Ishikawa (cell line): ENCODE results near the gene EPHB1.

Source experiments
- CEBPB ChIP-seq: IDR thresholded peaks from 2 replicates; pipeline ENCODE4 v1.6.1; 2012
- CREB1 ChIP-seq: IDR thresholded peaks from 2 replicates; pipeline ENCODE4 v1.6.1; 2012; ENCODE audit warnings: low read depth
- EGR1 ChIP-seq: IDR thresholded peaks from 2 replicates; pipeline ENCODE4 v1.6.1; 2012
- EP300 ChIP-seq: IDR thresholded peaks from 2 replicates; pipeline ENCODE4 v1.6.1; 2012; ENCODE audit warnings: borderline replicate concordance
- FOXM1 ChIP-seq: IDR thresholded peaks from 2 replicates; pipeline ENCODE4 v1.6.1; 2012; ENCODE audit warnings: low read depth, borderline replicate concordance
- MAX ChIP-seq: IDR thresholded peaks from 2 replicates; pipeline ENCODE4 v1.6.1; 2012
- NFIC ChIP-seq: IDR thresholded peaks from 2 replicates; pipeline ENCODE4 v1.6.1; 2012
- RAD21 ChIP-seq: IDR thresholded peaks from 2 replicates; pipeline ENCODE4 v1.6.1; 2012; ENCODE audit warnings: low read depth
- REST ChIP-seq: IDR thresholded peaks from 2 replicates; pipeline ENCODE4 v1.6.1; 2012; ENCODE audit warnings: low read depth, mild to moderate bottlenecking
- TAF1 ChIP-seq: IDR thresholded peaks from 2 replicates; pipeline ENCODE4 v1.6.1; 2012; ENCODE audit warnings: low read depth, mild to moderate bottlenecking
- TCF12 ChIP-seq: IDR thresholded peaks from 2 replicates; pipeline ENCODE4 v1.6.1; 2012; ENCODE audit warnings: low read depth
- TEAD4 ChIP-seq: IDR thresholded peaks from 2 replicates; pipeline ENCODE4 v1.6.1; 2012
- YY1 ChIP-seq: IDR thresholded peaks from 2 replicates; pipeline ENCODE4 v1.6.1; 2012; ENCODE audit warnings: low read depth
- ZBTB7A ChIP-seq: IDR thresholded peaks from 2 replicates; pipeline ENCODE4 v1.6.1; 2012; ENCODE audit warnings: low read depth

- TF ChIP-seq TAF1 (no peak), FOXM1 (no peak), CREB1 (no peak), REST (no peak), RAD21 (no peak), ZBTB7A (no peak), EGR1 (no peak), EP300 (no peak), CEBPB (no peak), TEAD4 (no peak), YY1 (no peak), MAX (no peak), NFIC (no peak), TCF12 (no peak)
These were observed 65.1 kb downstream of the EPHB1 start for GRCh38 chr3:134860141-134860540.
